Measurements from ENCODE around the gene PIP5KL1. TPM values are rescaled to one million over a fixed set of nuclear protein-coding genes. Genes with fewer than 3 reads are reported as not detected.

The PIP5KL1 gene
- total RNA-seq, 1 donor from 2014 or later = 4.3 TPM

DNA sequence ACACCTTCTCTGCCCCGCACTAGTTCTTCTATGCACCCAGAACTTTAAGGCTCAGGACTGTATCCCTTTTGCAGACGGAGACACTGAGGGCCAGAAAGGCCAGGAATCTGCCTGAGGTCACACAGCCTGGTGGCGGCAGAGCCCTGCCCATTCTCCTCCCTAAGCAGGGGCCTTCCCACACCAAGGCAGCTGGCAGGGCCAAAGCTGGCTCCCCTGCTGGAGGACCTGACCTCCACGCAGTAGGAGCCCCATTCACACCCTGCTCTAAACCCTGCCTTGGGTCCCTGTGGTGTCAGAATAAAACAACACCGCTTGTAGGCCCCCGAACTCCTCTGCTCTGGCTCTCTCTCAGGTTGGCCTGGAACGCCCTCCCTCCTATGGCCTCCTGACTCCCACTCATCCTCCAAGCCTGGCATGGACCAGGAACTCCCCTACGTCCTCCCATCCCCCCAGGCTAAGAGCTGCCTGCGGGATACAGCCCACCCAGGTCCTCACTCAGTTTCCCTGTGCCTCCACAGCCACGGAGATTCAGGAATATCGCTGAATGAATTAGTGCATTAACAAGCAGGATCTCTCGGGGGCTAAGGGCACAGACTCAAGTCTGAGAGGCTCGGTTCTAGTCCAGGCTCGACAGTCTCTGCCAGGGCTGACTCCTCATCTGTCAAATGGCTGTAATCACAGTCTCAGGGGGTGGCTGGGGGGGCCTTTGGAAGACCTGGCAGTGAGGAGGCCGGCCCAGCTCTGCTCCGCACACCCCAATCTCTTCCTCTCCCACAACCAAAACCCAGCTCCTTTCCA, 34.0 kb downstream of the PIP5KL1 start:
- Mint-ChIP-seq H3K27ac (ENCODE audit: unreplicated experiment) (peak overlapping the region; percentile 17), H3K36me3 (ENCODE audit: low read depth) (peaks cover 30% of the 10 kb centered on the region), H3K9me3 (ENCODE audit: low read depth) (no peaks in the 10 kb centered on the region), H3K4me3 (ENCODE audit: unreplicated experiment) (no peak overlapping the region), H3K4me1 (ENCODE audit: low read depth) (peaks cover 32% of the 10 kb centered on the region), H3K27me3 (ENCODE audit: low read depth) (no peaks in the 10 kb centered on the region)
- no peak for TF ChIP-seq CTCF (IDR thresholded peaks at IDR 0.05)
- DNase-seq (ENCODE audit: low spot score) = peak; percentile 67

GRCh38 chr9:127895811-127896210, 34.8 kb downstream of the PIP5KL1 start:
- TF ChIP-seq CTCF (IDR thresholded peaks at IDR 0.05) = no peak
- H3K36me3 Mint-ChIP-seq (ENCODE audit: low read depth) = peaks cover 31% of the 10 kb centered on the region
- H3K9me3 Mint-ChIP-seq (ENCODE audit: low read depth) = no peaks in the 10 kb centered on the region
- peak; percentile 57 for DNase-seq (ENCODE audit: low spot score)
- H3K27me3 Mint-ChIP-seq (ENCODE audit: low read depth) = no peaks in the 10 kb centered on the region
- peaks cover 28% of the 10 kb centered on the region for H3K4me1 Mint-ChIP-seq (ENCODE audit: low read depth)
- no peak overlapping the region for H3K27ac Mint-ChIP-seq (ENCODE audit: unreplicated experiment)
- H3K4me3 Mint-ChIP-seq (ENCODE audit: unreplicated experiment) = no peak overlapping the region

- no peak for TF ChIP-seq CTCF (IDR thresholded peaks at IDR 0.05)
- no peaks in the 10 kb centered on the region for H3K27me3 Mint-ChIP-seq (ENCODE audit: low read depth)
- H3K27ac Mint-ChIP-seq (ENCODE audit: unreplicated experiment) = no peak overlapping the region
- DNase-seq (ENCODE audit: low spot score) = no peak
- no peak overlapping the region for H3K4me3 Mint-ChIP-seq (ENCODE audit: unreplicated experiment)
- no peaks in the 10 kb centered on the region for H3K9me3 Mint-ChIP-seq (ENCODE audit: low read depth)
- peaks cover 20% of the 10 kb centered on the region for H3K4me1 Mint-ChIP-seq (ENCODE audit: low read depth)
- peaks cover 40% of the 10 kb centered on the region for H3K36me3 Mint-ChIP-seq (ENCODE audit: low read depth)
Observed at GRCh38 chr9:127893392-127893791, 37.2 kb downstream of the PIP5KL1 start.

DNA sequence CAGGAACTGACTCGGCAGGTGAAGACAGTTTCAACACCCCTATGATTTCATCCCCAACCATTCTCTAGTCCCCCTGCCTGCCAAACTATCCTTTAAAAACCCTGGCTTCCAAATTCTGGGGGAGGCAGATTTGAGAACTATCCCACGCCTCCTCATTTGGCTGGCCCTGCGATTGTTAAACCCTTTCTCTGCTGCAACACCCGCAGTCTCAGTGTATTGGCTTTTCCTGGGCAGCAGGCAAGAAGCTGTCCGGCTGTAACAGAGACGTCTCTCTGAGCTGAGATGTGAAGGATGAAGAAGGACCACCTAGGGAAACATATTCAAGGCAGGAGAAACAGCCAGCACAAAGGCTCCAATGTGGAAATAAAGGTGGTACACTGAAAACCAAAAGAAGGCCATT, 37.7 kb downstream of the PIP5KL1 start:
- H3K27ac Mint-ChIP-seq (ENCODE audit: unreplicated experiment) = no peak overlapping the region
- no peaks in the 10 kb centered on the region for H3K9me3 Mint-ChIP-seq (ENCODE audit: low read depth)
- DNase-seq (ENCODE audit: low spot score) = no peak
- H3K36me3 Mint-ChIP-seq (ENCODE audit: low read depth) = peaks cover 41% of the 10 kb centered on the region
- peaks cover 18% of the 10 kb centered on the region for H3K4me1 Mint-ChIP-seq (ENCODE audit: low read depth)
- no peak overlapping the region for H3K4me3 Mint-ChIP-seq (ENCODE audit: unreplicated experiment)
- TF ChIP-seq CTCF (IDR thresholded peaks at IDR 0.05) = no peak
- no peaks in the 10 kb centered on the region for H3K27me3 Mint-ChIP-seq (ENCODE audit: low read depth)

- DNase-seq (ENCODE audit: low spot score) = no peak
- no peak for TF ChIP-seq CTCF (IDR thresholded peaks at IDR 0.05)
- peaks cover 14% of the 10 kb centered on the region for H3K4me1 Mint-ChIP-seq (ENCODE audit: low read depth)
- H3K4me3 Mint-ChIP-seq (ENCODE audit: unreplicated experiment) = no peak overlapping the region
- no peaks in the 10 kb centered on the region for H3K9me3 Mint-ChIP-seq (ENCODE audit: low read depth)
- no peak overlapping the region for H3K27ac Mint-ChIP-seq (ENCODE audit: unreplicated experiment)
- H3K36me3 Mint-ChIP-seq (ENCODE audit: low read depth) = peaks cover 43% of the 10 kb centered on the region
- H3K27me3 Mint-ChIP-seq (ENCODE audit: low read depth) = no peaks in the 10 kb centered on the region
Observed at GRCh38 chr9:127890053-127890452, 40.5 kb downstream of the PIP5KL1 start.
